Measurements from ENCODE around the gene RASD1. TPM values are rescaled to one million over a fixed set of nuclear protein-coding genes. Genes with fewer than 3 reads are reported as not detected.

RASD1 gene
- total RNA-seq, 3 donors from 2014 or later, result 64.0 to 140 (median 75.0) TPM

GRCh38 chr17:17541640-17542001 lies 45.4 kb upstream of the RASD1 start:
- Histone ChIP-seq H3K4me1 (no peaks in the 10 kb centered on the region), H3K9me3 (no peaks in the 10 kb centered on the region), H3K27me3 (no peaks in the 10 kb centered on the region), H3K36me3 (no peaks in the 10 kb centered on the region), H3K4me3 (no peak overlapping the region), H3K27ac (peak overlapping the region; percentile 32 to 40)
- DNase-seq (ENCODE audit: low spot score in 2 of 2), result no peak
- intact Hi-C loops (cut with DNase I; ENCODE audit: low total_unique reads), result loop anchor here (10.0 kb wide), 1 partner anchor 533 kb away; no protein-coding TSS in a partner anchor
- no peak for TF ChIP-seq POLR2AphosphoS5 (IDR thresholded peaks at IDR 0.05)
- no peak for TF ChIP-seq POLR2A (IDR thresholded peaks at IDR 0.05)
- no peak for TF ChIP-seq CTCF (IDR thresholded peaks at IDR 0.05)

- Histone ChIP-seq H3K36me3 (no peaks in the 10 kb centered on the region), H3K27me3 (no peaks in the 10 kb centered on the region), H3K4me3 (no peak overlapping the region), H3K9me3 (no peaks in the 10 kb centered on the region), H3K27ac (peak overlapping the region; percentile 32 to 40), H3K4me1 (no peaks in the 10 kb centered on the region)
- TF ChIP-seq POLR2A (IDR thresholded peaks at IDR 0.05) (no peak), POLR2AphosphoS5 (IDR thresholded peaks at IDR 0.05) (no peak), CTCF (IDR thresholded peaks at IDR 0.05) (no peak)
- intact Hi-C loops (cut with DNase I; ENCODE audit: low total_unique reads), result loop anchor here (10.0 kb wide), 1 partner anchor 534 kb away; no protein-coding TSS in a partner anchor
- DNase-seq (ENCODE audit: low spot score in 2 of 2), result no peak
Observed at GRCh38 chr17:17540935-17541639, 44.9 kb upstream of the RASD1 start.

GRCh38 chr17:17540278-17540906 lies 44.2 kb upstream of the RASD1 start:
- Histone ChIP-seq H3K36me3 (no peaks in the 10 kb centered on the region), H3K4me1 (no peaks in the 10 kb centered on the region)
- intact Hi-C loops (cut with DNase I; ENCODE audit: low total_unique reads), result loop anchor here (10.0 kb wide), 1 partner anchor 534 kb away; no protein-coding TSS in a partner anchor

GRCh38 chr17:17539591-17539990 lies 43.4 kb upstream of the RASD1 start:
- no peak for DNase-seq (ENCODE audit: low spot score in 2 of 2)
- Histone ChIP-seq H3K27ac (no peak overlapping the region), H3K4me1 (no peaks in the 10 kb centered on the region), H3K4me3 (no peak overlapping the region), H3K27me3 (no peaks in the 10 kb centered on the region), H3K36me3 (no peaks in the 10 kb centered on the region), H3K9me3 (no peaks in the 10 kb centered on the region)
- intact Hi-C loops (cut with DNase I; ENCODE audit: low total_unique reads), result no loop called here
- TF ChIP-seq POLR2A (IDR thresholded peaks at IDR 0.05), result no peak
- TF ChIP-seq POLR2AphosphoS5 (IDR thresholded peaks at IDR 0.05), result no peak
- no peak for TF ChIP-seq CTCF (IDR thresholded peaks at IDR 0.05)

More at GRCh38 chr17:17540278-17540906, 44.2 kb upstream of the RASD1 start:
- DNase-seq (ENCODE audit: low spot score in 2 of 2), result no peak
- no peak overlapping the region for H3K27ac ChIP-seq
- no peaks in the 10 kb centered on the region for H3K9me3 ChIP-seq
- no peaks in the 10 kb centered on the region for H3K27me3 ChIP-seq
- TF ChIP-seq POLR2AphosphoS5 (IDR thresholded peaks at IDR 0.05), result no peak
- TF ChIP-seq CTCF (IDR thresholded peaks at IDR 0.05), result no peak
- no peak for TF ChIP-seq POLR2A (IDR thresholded peaks at IDR 0.05)
- no peak overlapping the region for H3K4me3 ChIP-seq
